ENCODE measurements around the gene MRTFA. TPM values are rescaled to one million over a fixed set of nuclear protein-coding genes. Genes with fewer than 3 reads are reported as not detected.

Gene MRTFA
- total and polyA plus RNA-seq, 2 of the 13 experiments (the other 11 are each of a cell fraction or from before 2014, with no cell fraction given), result 2.4 to 8.2 TPM

DNA sequence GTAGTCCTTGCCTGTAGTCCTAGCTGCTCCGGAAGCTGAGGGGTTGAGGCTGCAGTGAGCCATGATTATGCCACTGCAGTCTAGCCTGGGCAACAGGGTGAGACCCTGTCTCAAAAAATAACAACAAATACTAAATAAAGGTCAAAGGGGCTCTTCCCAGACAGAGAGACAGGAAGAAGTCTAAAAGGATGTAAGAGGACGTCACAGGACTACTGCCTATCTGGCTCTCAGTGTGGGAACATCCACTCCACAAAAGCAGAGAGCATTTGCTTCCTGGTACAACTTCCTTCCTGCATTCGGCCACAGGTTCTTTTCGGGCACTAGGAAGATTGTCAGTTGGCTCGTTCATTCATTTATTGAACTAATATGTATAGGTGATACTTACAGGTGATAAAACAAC is 155.5 kb downstream of the MRTFA start:
- CTCF ChIA-PET (ENCODE audit: low intra/inter-chr PET ratio, low total read pairs), result no interaction called here
- in situ Hi-C loops (cut with HindIII; ENCODE audit: extremely low pct_ligation_motif_present, low pct_unique_long_range_greater_than_20kb) (no loop called here), intact Hi-C loops (cut with micrococcal nuclease; ENCODE audit: unreplicated experiment) (no loop called here)
- no peak overlapping the region for H2AFZ ChIP-seq (ENCODE audit: low read length)
- H3K9me3 ChIP-seq (ENCODE audit: low read length), result no peaks in the 10 kb centered on the region
- TF ChIP-seq RFXAP (CRISPR knock-in tag; IDR thresholded peaks at IDR 0.05; ENCODE audit: borderline replicate concordance), result no peak
- TF ChIP-seq SOX6 (IDR thresholded peaks at IDR 0.05), result no peak
- TF ChIP-seq SOX6 (CRISPR knock-in tag; IDR thresholded peaks at IDR 0.05), result no peak
- TF ChIP-seq, protein P1, sequence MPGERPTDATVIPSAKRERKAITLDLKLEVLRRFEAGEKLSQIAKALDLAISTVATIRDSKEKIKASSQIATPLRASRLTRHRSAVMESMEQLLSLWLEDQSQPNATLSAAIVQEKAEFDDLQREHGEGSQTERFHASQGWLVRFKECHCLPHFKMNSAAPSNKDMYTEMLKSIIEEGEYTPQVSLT (CRISPR knock-in tag; IDR thresholded peaks at IDR 0.05; ENCODE audit: borderline replicate concordance, low read depth), result no peak
- TF ChIP-seq, protein P2, sequence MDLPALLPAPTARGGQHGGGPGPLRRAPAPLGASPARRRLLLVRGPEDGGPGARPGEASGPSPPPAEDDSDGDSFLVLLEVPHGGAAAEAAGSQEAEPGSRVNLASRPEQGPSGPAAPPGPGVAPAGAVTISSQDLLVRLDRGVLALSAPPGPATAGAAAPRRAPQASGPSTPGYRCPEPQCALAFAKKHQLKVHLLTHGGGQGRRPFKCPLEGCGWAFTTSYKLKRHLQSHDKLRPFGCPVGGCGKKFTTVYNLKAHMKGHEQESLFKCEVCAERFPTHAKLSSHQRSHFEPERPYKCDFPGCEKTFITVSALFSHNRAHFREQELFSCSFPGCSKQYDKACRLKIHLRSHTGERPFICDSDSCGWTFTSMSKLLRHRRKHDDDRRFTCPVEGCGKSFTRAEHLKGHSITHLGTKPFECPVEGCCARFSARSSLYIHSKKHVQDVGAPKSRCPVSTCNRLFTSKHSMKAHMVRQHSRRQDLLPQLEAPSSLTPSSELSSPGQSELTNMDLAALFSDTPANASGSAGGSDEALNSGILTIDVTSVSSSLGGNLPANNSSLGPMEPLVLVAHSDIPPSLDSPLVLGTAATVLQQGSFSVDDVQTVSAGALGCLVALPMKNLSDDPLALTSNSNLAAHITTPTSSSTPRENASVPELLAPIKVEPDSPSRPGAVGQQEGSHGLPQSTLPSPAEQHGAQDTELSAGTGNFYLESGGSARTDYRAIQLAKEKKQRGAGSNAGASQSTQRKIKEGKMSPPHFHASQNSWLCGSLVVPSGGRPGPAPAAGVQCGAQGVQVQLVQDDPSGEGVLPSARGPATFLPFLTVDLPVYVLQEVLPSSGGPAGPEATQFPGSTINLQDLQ (CRISPR knock-in tag; IDR thresholded peaks at IDR 0.05), result no peak
- TF ChIP-seq ZNF839 (CRISPR knock-in tag; IDR thresholded peaks at IDR 0.05; ENCODE audit: borderline replicate concordance), result no peak
- TF ChIP-seq, protein P3, sequence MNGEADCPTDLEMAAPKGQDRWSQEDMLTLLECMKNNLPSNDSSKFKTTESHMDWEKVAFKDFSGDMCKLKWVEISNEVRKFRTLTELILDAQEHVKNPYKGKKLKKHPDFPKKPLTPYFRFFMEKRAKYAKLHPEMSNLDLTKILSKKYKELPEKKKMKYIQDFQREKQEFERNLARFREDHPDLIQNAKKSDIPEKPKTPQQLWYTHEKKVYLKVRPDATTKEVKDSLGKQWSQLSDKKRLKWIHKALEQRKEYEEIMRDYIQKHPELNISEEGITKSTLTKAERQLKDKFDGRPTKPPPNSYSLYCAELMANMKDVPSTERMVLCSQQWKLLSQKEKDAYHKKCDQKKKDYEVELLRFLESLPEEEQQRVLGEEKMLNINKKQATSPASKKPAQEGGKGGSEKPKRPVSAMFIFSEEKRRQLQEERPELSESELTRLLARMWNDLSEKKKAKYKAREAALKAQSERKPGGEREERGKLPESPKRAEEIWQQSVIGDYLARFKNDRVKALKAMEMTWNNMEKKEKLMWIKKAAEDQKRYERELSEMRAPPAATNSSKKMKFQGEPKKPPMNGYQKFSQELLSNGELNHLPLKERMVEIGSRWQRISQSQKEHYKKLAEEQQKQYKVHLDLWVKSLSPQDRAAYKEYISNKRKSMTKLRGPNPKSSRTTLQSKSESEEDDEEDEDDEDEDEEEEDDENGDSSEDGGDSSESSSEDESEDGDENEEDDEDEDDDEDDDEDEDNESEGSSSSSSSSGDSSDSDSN (CRISPR knock-in tag; IDR thresholded peaks at IDR 0.05), result no peak
- TF ChIP-seq, protein P4, sequence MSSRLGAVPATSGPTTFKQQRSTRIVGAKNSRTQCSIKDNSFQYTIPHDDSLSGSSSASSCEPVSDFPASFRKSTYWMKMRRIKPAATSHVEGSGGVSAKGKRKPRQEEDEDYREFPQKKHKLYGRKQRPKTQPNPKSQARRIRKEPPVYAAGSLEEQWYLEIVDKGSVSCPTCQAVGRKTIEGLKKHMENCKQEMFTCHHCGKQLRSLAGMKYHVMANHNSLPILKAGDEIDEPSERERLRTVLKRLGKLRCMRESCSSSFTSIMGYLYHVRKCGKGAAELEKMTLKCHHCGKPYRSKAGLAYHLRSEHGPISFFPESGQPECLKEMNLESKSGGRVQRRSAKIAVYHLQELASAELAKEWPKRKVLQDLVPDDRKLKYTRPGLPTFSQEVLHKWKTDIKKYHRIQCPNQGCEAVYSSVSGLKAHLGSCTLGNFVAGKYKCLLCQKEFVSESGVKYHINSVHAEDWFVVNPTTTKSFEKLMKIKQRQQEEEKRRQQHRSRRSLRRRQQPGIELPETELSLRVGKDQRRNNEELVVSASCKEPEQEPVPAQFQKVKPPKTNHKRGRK (CRISPR knock-in tag; IDR thresholded peaks at IDR 0.05), result no peak
- TF ChIP-seq, protein P5, sequence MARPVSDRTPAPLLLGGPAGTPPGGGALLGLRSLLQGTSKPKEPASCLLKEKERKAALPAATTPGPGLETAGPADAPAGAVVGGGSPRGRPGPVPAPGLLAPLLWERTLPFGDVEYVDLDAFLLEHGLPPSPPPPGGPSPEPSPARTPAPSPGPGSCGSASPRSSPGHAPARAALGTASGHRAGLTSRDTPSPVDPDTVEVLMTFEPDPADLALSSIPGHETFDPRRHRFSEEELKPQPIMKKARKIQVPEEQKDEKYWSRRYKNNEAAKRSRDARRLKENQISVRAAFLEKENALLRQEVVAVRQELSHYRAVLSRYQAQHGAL (CRISPR knock-in tag; IDR thresholded peaks at IDR 0.05; ENCODE audit: not compliant biosample characterization), result no peak
- no peak for TF ChIP-seq ZNF207 (IDR thresholded peaks at IDR 0.05; ENCODE audit: borderline replicate concordance)
- no peak for TF ChIP-seq SP2 (CRISPR knock-in tag; IDR thresholded peaks at IDR 0.05)
- no peak for TF ChIP-seq PAF1 (CRISPR knock-in tag; IDR thresholded peaks at IDR 0.05)
- no peaks in the 10 kb centered on the region for H3K27me3 ChIP-seq (ENCODE audit: control insufficient read depth in 1 of 2, insufficient read depth in 2 of 2, low read length in 2 of 2)
- POLR2A ChIA-PET, result no interaction called here
- no peaks in the 10 kb centered on the region for H4K20me1 ChIP-seq (ENCODE audit: insufficient read depth, low read length)
- no peak overlapping the region for H3K4me3 ChIP-seq (replicated peaks in 1 of 3; ENCODE audit: insufficient read depth in 1 of 3, low read depth in 2 of 3, low read length in 3 of 3)
- FAIRE-seq, result no peak
- no peak overlapping the region for H3K9ac ChIP-seq (ENCODE audit: insufficient read depth, low read depth, low read length)
- peaks cover 0 to 2% of the 10 kb centered on the region in 2 experiments; a peak in 1 of 5 replicates for H3K36me3 ChIP-seq (replicated peaks in 1 of 2; ENCODE audit: control insufficient read depth in 1 of 2, insufficient read depth in 2 of 2, low read length in 2 of 2)
- no peak for DNase-seq (ENCODE audit: low spot score)
- WGBS (ENCODE audit: low lambda C conversion rate), result 94% methylated on average over 5 of the region's 5 CpGs
- BruUV-seq (replicated peaks), result no TSS peak
- H3K79me2 ChIP-seq (ENCODE audit: insufficient read depth, low read length), result no peaks in the 10 kb centered on the region
- no peak overlapping the region for H3K27ac ChIP-seq (ENCODE audit: extremely low read length, insufficient read depth, low read length)
- no peak for ATAC-seq
- no peak overlapping the region for H3K4me2 ChIP-seq (ENCODE audit: low read depth, low read length)
- H3K4me1 ChIP-seq (ENCODE audit: insufficient read depth, low read length), result peaks cover 13% of the 10 kb centered on the region

Measured in HepG2 (cell line).